NCI-H146 treated with DMSO at 0.1 percent for 48 hours (cell line): ENCODE data around the gene CCDC32.
A peak's percentile ranks its signal among the peaks of the same experiment; 100 is the strongest.

Experiments
- DNase-seq: peaks from one replicate; lab custom pipeline; 2025; ENCODE audit not compliant: unreplicated experiment; lab: John Stamatoyannopoulos, UW

The CCDC32 gene

GRCh38 chr15:40513609-40514008 is 51.2 kb downstream of the CCDC32 start:
- DNase-seq: no peak

DNA sequence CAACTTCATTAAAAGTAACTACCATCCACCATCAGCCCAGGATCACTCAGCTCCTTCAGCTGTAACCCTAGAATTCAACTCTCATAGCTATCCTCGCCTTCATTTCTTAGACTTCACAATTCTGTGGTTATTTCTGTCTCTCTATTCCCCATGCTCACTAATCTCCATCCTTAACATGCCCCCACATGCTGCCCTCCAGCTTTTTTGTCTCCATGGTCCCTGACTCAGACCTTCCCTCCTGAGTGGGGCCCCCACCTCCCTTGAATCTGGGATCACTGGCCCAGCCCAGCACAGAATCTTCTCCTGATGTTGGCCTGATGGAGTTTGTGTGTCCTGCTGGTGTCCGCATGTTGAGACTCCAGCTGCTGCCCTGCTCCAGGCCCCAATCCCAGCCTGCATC is 52.4 kb downstream of the CCDC32 start:
- no peak for DNase-seq

- DNase-seq: peak; percentile 17
Measured at GRCh38 chr15:40511472-40512133, 53.2 kb downstream of the CCDC32 start.

GRCh38 chr15:40511093-40511471 is 53.8 kb downstream of the CCDC32 start:
- no peak for DNase-seq

DNA sequence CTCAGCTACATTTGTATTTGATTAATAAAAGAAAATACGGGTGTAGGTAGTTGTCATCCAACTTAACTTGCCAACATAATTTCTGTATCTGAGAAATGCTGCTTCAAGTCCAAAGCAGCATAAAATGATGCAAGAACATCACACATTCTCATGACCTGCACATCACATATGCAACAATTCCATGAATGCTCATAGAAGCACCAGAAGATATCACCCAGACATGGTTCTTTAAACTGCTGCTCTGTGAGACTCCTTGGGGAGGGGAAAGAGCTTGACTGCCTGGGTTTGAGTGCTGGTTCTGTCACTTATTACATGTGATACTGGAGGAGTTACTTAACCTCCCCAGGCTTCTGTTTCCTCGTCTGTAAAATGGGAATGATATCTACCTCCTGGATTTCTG is 54.6 kb downstream of the CCDC32 start:
- no peak for DNase-seq

- no peak for DNase-seq
Measured at GRCh38 chr15:40508216-40508615, 56.6 kb downstream of the CCDC32 start.

- peak; percentile 23 for DNase-seq
Measured at GRCh38 chr15:40506964-40507571, 57.8 kb downstream of the CCDC32 start.
